ENCODE data around the gene NOSIP. TPM values are rescaled to one million over a fixed set of nuclear protein-coding genes. Genes with fewer than 3 reads are reported as not detected.

Gene NOSIP
- total RNA-seq, 4 donors from 2014 or later: 29.0 to 347 (median 65.4) TPM

- no peak for TF ChIP-seq POLR2A (IDR thresholded peaks at IDR 0.05)
- TF ChIP-seq CTCF (IDR thresholded peaks at IDR 0.05): no peak
- no peak for DNase-seq
- Histone ChIP-seq H3K4me3 (no peak overlapping the region), H3K4me1 (no peaks in the 10 kb centered on the region), H3K9me3 (no peaks in the 10 kb centered on the region), H3K27ac (no peak overlapping the region), H3K27me3 (no peaks in the 10 kb centered on the region), H3K36me3 (no peaks in the 10 kb centered on the region)
- intact Hi-C loops (cut with DNase I; ENCODE audit: low total_unique reads): no loop called here
These were observed 36.6 kb upstream of the NOSIP start for GRCh38 chr19:49616945-49617344.

DNA sequence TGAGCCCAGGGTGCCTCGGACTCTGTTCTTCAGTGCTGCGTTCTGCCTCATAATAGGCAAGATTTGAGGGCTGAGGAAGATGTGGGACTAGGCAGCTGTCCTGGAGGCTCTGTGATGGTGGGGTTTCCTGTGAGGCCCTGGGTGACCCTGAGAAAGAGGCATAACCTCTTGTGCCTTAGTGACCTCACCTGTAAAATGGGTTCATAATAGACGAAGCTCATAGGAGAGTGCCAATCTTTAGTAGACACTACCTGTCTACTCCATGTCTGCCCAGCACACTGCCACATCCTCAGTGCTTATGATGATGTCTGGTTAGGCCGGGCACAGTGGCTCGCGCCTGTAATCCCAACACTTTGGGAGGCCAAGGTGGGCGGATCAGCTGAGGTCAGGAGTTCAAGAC, 36.2 kb upstream of the NOSIP start:
- no peak for TF ChIP-seq POLR2A (IDR thresholded peaks at IDR 0.05)
- no peak for TF ChIP-seq CTCF (IDR thresholded peaks at IDR 0.05)
- intact Hi-C loops (cut with DNase I; ENCODE audit: low total_unique reads): no loop called here
- DNase-seq: no peak
- no peaks in the 10 kb centered on the region for H3K4me1 ChIP-seq
- H3K4me3 ChIP-seq: no peak overlapping the region
- H3K36me3 ChIP-seq: no peaks in the 10 kb centered on the region
- no peaks in the 10 kb centered on the region for H3K27me3 ChIP-seq
- H3K27ac ChIP-seq: no peak overlapping the region
- no peaks in the 10 kb centered on the region for H3K9me3 ChIP-seq

DNA sequence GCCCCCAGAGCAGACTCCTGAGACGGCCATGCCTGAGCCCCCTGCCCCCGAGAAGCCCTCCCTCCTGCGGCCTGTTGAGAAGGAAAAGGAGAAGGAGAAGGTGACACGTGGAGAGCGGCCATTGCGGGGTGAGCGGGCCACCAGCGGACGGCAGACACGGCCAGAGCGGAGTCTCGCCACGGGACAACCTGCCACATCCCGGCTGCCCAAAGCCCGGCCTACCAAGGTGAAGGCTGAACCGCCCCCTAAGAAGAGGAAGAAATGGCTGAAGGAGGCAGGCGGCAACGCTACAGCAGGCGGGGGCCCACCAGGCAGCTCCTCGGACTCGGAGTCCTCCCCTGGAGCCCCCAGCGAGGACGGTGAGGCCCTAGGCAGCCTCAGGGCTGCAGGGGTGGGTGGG, 35.5 kb upstream of the NOSIP start:
- H3K4me3 ChIP-seq: no peak overlapping the region
- no peaks in the 10 kb centered on the region for H3K36me3 ChIP-seq
- no peaks in the 10 kb centered on the region for H3K27me3 ChIP-seq
- no peak overlapping the region for H3K27ac ChIP-seq
- TF ChIP-seq POLR2A (IDR thresholded peaks at IDR 0.05) (no peak), CTCF (IDR thresholded peaks at IDR 0.05) (no peak)
- no peaks in the 10 kb centered on the region for H3K4me1 ChIP-seq
- no peaks in the 10 kb centered on the region for H3K9me3 ChIP-seq
- intact Hi-C loops (cut with DNase I; ENCODE audit: low total_unique reads): no loop called here
- no peak for DNase-seq

DNA sequence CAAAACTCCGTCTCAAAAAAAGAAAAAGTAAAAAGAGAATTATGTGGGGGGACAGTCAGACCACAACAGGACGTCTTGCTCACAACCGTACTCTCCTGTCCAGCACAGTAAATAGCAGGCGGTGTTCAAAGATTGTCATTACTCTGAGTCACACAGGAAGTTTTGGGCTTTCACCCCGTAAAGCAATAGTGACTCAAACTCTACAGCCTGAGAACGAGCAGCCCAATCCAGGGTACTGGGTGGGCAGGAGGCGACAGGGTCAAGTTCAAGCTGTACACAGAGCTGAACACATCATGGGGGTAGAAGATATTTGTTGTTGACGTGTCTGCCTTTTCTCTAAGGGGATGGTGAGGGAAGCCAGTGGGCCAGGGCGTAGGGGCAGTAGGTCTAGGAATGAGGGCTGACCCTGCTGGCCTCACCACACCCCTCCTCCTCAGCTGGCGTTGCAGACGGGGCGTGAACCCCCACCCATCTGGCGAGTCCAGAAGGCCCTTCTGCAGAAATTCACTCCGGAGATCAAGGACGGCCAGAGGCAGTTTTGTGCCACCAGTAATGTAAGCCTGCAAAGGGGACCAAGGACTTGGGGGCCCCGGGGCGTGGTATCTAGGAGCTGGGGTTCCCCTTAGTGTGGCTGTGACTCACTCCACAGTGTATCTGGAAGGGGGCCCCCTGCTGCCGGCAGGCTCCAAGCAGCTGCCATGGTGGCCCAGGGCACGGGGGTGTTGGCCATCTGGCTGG, 33.9 kb upstream of the NOSIP start:
- TF ChIP-seq CTCF (IDR thresholded peaks at IDR 0.05) (no peak), POLR2A (IDR thresholded peaks at IDR 0.05) (no peak)
- no peaks in the 10 kb centered on the region for H3K27me3 ChIP-seq
- H3K9me3 ChIP-seq: no peaks in the 10 kb centered on the region
- H3K4me1 ChIP-seq: no peaks in the 10 kb centered on the region
- intact Hi-C loops (cut with DNase I; ENCODE audit: low total_unique reads): no loop called here
- H3K27ac ChIP-seq: no peak overlapping the region
- no peak for DNase-seq
- no peak overlapping the region for H3K4me3 ChIP-seq
- no peaks in the 10 kb centered on the region for H3K36me3 ChIP-seq

DNA sequence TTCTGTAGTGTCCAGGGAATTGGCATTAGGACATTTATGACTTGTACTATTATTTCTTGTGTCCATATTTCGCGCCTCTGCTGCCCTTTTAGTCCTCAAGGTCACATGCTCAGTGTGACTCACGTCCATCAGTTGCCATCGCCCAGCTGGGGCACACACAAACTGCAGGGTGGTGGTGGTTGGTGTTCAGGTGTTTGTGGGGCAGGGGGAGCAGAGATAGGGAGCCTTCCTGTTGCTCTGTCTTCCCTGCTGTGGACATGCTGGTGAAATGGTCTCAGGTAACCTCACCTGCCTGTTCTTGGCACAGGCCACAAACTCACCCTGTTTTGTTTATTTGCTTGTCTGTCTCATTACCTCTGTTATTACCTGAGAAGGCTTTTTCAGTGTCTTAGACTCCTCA, 33.0 kb upstream of the NOSIP start:
- DNase-seq: no peak
- TF ChIP-seq POLR2A (IDR thresholded peaks at IDR 0.05): no peak
- TF ChIP-seq CTCF (IDR thresholded peaks at IDR 0.05): no peak
- Histone ChIP-seq H3K9me3 (no peaks in the 10 kb centered on the region), H3K4me3 (no peak overlapping the region), H3K4me1 (no peaks in the 10 kb centered on the region), H3K36me3 (no peaks in the 10 kb centered on the region), H3K27ac (no peak overlapping the region), H3K27me3 (no peaks in the 10 kb centered on the region)
- intact Hi-C loops (cut with DNase I; ENCODE audit: low total_unique reads): no loop called here

Data from uterus (tissue), 4 donors.